ENCODE data around the gene OPCML.

OPCML gene

DNA sequence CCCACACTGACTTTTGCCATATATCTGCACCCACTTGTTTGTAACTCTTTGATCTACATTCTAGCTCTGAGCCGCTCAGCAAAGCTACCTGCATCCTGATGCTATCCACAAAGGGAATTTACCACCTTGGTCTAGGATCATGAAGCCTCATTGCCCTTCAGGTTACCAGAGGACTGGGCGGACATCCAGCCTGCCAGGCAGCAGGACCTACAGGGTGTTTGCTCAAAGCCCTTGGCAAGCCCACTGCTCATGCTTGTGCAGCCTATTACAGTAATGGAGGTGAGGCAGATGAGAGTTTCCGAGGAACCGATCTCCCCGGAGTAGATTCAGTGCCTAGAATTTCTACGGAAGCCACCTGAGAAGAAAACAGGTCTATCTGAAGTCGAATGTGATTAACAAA lies 417.2 kb downstream of the OPCML start:
- no peak for DNase-seq

DNA sequence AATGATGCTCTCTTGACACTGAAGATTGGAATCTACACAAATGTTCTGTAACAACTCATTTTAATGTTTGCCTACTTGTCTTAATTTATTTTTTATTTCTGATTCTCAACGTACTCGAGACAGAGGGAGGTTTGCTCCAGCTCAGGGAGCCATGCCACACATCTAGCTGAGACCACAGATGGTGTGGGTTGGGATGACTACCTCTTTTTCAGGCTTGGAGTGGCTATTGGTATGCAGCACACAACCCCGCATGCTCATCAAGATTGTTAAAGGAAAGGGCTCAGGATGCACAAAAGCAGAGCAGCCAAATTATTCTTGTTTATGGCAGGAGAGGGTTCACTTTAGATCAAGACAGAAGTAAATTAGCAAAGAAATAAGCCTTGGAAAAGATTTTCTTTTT lies 424.5 kb downstream of the OPCML start:
- DNase-seq, result no peak

DNA sequence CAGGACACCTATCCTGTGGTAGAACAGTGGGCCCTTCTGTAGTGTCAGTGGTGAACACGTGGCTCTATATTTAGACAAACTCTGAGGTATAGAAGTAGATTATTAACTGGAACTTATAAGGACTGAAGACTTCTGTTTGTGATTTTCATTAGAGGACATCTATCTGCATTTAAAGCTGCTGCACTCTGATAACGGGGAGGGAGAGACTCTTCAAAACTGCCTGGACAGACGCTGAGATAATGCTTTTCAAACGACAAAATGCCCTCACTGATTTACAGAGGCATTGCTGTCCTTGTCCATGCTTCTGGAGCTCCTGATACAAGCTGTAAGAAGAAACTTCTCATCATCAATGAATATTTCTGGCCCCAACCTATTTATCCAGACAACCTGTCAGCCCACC lies 425.2 kb downstream of the OPCML start:
- DNase-seq, result no peak

GRCh38 chr11:133106417-133106816 lies 425.9 kb downstream of the OPCML start:
- DNase-seq, result no peak

DNA sequence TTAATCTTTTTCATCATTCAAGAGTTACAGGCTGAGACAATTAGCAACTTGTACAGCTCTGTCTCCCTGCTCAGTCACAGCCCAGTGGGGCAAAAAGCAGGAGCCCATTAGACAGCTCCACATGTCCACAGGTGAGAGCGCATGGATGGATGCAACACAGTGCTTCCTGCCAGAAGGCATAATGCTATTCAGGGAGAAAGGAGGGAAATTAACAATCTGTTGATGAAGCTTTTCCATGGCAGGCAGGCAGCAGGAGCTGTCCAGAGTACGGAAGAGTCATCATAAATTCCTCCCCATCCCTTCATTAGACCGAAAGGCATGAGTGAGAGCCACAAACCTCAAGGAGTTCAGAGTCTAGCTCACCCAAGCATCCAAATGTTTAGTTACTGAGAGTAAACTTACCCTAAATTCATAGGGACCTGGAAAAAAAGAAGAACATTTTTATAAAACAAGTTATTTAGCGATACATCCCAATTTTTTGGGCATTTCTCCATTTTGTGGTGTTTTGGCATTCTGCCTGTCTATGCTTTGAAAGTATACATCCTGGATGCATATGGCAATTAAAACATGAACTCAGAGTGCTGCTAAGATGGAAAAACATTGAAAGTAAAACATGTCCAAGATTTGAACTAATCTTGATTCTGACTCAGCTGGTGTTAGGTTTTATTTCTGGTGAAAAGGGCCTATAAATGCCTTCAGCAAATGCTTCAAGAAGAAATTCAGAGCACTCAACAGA lies 428.1 kb downstream of the OPCML start:
- no peak for DNase-seq

- no peak for DNase-seq
These were observed 435.3 kb downstream of the OPCML start for GRCh38 chr11:133096981-133097380.

- DNase-seq, result no peak
These were observed 445.8 kb downstream of the OPCML start for GRCh38 chr11:133086518-133086917.

- DNase-seq, result peak; percentile 79
These were observed 449.3 kb downstream of the OPCML start for GRCh38 chr11:133082841-133083488.

DNA sequence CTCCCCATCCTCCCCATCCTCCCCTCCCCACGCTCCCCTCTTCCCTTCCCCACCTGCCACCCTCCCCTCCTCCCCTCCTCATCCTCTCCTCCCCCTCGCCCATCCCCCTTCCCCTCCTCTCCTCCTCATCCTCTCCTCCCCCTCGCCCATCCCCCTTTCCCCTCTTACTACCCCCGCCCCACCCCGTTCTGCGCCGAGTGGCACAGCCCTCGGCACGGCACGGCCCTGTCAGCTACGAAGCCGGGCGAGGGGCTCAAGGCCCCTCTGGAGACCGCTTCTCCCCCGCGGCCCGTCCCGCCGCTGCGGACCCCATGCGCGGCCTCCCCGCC lies 449.9 kb downstream of the OPCML start:
- peak; percentile 26 for DNase-seq

DNA sequence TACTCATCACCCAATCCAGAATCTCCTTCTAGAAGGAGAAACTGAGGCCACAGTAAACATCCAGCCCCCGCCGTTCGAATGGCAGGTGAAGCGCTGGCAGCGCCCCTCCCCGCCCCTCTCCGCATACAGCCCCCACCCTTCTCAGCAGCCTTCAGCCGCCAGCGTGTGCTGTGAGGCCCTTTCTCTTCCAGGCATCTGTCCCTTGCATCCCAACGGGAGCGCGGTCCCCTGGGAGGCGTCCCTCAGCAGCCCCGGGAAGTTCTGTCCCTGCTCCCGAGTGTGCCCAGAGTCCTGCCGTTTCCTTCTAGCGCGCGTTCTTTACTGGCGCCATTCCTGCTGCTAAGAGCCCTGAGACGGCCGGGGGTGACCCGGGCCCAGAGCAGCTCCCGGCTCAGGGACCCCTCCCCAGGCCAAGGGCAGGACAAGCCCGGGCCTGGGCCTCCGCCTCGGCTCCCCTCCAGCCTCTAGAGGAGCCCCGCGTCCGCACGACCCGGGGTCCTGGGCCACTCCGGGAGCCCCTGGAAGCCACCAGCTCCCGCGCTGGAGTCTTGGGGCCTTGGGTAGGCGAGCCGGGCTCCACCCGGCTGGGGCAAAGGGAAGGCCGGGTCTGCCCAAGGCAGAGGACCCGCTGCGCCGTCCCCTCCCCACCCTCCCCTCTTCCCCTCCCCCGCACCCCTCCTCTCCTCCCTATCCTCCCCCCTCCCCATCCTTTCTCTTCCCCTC lies 450.4 kb downstream of the OPCML start:
- no peak for DNase-seq

- DNase-seq, result no peak
These were observed 451.3 kb downstream of the OPCML start for GRCh38 chr11:133081020-133081419.

DNA sequence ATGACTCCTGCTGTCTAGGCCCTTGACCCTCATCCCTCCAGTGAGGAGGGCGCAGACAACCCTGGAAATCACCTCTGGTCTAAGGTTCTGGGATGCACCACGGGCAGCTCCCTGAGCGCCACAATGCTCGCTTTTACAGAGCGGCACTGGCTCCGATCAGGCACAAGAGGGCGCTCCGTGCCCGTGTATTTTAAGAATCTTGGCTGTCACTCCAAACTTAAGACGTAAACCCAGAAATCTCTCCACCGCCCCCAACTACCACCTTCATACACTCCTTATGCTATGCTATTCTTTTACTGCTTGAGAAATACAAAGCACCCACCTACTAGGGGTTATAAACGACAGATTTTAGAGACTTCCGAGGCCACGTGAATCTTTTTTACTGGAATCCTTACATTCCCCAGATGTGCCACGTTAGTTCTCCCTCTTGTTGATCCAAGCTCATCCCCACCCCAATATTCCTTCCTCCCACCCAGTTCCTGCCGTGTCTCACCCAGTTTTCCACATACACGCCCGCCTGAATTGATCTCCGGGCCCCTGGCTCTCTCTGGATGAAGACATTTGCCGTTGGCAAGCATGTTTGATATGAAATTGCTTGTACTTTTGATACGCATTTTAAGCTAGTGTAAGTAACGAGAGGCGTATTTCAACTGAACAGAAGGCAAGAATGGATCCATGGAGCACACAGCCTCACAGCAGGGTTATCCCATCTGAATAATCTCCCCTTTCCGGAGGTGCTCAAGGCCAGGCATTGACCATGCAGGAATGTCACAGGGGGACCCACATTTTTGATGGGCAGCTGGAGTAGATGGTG lies 453.5 kb downstream of the OPCML start:
- DNase-seq, result peak; percentile 51

DNA sequence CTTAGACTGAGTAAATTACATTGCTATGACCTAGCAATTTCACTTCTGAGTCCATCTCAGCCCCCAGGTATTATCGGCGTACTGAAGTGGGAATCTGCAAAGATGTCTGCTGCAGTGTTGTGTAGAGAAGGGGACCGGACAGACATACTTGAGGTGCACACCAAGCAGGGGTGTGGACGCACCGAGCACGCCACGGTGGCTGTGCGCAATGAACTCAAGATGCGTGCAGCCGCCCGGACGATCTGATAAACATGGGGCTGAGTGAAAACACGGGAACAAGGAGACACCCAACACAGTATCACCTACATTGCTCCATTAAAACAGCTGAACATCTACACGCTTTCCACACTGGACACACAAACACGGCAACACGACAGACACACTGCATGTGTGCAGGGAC lies 454.3 kb downstream of the OPCML start:
- no peak for DNase-seq

GRCh38 chr11:133075351-133075750 lies 456.9 kb downstream of the OPCML start:
- DNase-seq, result no peak

GRCh38 chr11:133072858-133073582 lies 459.3 kb downstream of the OPCML start:
- no peak for DNase-seq

- DNase-seq, result no peak
These were observed 459.9 kb downstream of the OPCML start for GRCh38 chr11:133072378-133072777.

GRCh38 chr11:133070791-133071190 lies 461.5 kb downstream of the OPCML start:
- no peak for DNase-seq

DNA sequence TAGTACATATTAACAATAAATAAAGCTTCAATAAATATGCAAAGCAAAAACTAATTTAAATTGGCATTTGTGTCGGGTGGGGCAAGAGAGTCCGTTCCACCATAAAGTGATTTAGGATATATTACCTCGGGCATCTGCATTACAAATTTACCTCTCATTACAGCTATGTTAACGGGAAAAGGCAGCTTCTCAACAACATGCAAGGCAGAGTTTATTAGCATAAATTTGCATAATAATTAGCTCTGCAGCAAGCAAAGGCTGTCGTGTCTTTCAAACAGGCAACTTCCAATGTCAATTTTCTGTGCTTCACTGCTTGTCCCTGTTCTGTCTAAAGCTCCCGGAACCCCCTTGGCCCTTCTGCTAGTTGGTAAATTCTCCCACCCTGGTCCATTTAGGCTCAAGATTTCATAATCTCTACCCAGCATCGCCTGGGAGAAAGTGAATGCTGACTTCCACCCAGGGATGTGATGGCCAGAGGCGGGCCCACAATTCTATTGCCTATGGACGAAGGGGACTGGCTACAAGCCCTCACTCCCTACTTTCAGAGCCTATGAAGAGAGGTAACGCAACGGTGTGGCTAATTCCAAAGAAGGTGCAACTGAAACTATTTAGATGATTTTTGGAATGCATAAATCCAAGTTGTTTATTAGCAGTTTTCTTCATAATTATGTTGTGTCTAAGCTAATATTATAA lies 462.1 kb downstream of the OPCML start:
- no peak for DNase-seq

GRCh38 chr11:133065847-133066485 lies 466.3 kb downstream of the OPCML start:
- no peak for DNase-seq

DNA sequence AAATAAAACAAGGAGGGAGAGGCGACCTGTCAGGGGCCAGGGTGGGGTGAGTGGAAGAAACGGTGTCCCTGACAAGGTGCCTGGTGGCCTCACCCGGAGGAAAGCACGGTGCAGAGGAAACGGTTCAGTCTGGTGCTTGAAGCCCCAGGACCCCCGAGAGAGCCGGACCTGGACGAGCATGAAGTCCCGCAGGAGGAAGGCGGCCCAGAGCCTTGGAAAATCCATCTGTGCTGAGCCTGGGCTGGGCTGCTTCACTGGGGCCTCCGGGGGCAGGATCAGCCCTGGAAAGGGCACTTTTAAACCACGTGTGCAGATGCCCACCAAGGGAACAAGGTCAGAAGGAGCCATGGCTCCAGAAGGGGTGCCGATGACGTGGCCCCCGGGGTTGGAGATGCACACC lies 467.3 kb downstream of the OPCML start:
- no peak for DNase-seq

DNA sequence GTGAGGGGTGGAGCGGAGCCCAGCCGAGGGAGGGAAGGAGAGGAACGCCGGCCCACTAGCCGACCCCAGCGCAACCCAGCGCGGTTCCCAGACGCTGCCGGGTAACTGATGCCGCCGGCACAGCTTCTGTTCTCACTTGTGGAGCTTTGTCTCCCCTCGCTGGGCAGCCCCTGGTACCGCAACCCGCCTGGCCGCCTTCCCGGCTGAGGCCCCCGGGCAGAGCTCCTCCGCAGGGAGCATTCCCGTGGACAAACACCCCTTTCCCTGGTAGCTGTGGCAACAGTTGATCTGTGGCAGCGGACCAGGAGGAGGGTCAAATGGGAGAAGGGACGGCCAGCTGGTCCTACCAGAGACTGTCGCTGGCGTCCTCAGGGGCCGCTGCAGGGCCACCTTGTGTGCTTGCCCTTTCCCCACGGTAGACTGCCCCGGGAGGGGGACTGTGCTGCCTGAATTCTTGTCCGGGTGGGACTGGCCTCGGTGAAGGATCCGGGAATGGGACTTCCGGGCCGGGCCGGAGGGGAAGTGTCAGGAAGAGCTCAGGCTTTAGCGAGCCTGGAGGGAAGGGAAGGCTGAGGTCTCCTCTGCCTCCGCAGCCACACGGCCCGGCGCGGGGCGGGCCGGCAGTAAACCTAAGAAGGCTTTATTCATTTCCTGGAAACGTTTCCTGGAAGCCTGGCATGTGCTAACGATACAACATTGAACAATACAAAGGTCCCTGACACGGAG lies 468.0 kb downstream of the OPCML start:
- DNase-seq, result peak; percentile 16

Measured in activated CD4-positive, alpha-beta T cell treated with anti-CD3 and anti-CD28 coated beads for 48 hours (primary cell).